GM06990 (cell line): Measurements from ENCODE around the gene PI4KA.

Experiments
- DNase-seq: peaks from one replicate; pipeline ENCODE4 v3.0.0-alpha.2; 2011; ENCODE audit not compliant: insufficient read length; ENCODE audit errors: extremely low read depth
- H3K27me3 ChIP-seq: replicated peaks from 2 replicates; pipeline ENCODE4 v1.6.0; 2011; ENCODE audit warnings: low read length; ENCODE audit not compliant: control insufficient read depth, insufficient read depth
- H3K36me3 ChIP-seq: 2 replicates; pipeline ENCODE4 v1.5.1; 2011; ENCODE audit warnings: low read length; ENCODE audit not compliant: control insufficient read depth, insufficient read depth
- H3K4me3 ChIP-seq: replicated peaks from 2 replicates; pipeline ENCODE4 v1.5.1; 2011; ENCODE audit warnings: low read depth, mild to moderate bottlenecking, control low read depth, low read length
- CTCF ChIP-seq: IDR thresholded peaks from 2 replicates; pipeline ENCODE4 v1.5.1; 2011; ENCODE audit warnings: low read length, control low read depth, mild to moderate bottlenecking, inconsistent platforms; ENCODE audit not compliant: insufficient read depth, poor library complexity, severe bottlenecking

The PI4KA gene

GRCh38 chr22:20729194-20729593 is 129.4 kb downstream of the PI4KA start:
- Histone ChIP-seq H3K27me3 (no peaks in the 10 kb centered on the region), H3K36me3 (peaks cover 29% of the 10 kb centered on the region), H3K4me3 (no peak overlapping the region)
- no peak for DNase-seq
- no peak for TF ChIP-seq CTCF

- peaks cover 29% of the 10 kb centered on the region for H3K36me3 ChIP-seq
Measured at GRCh38 chr22:20728523-20729190, 130.0 kb downstream of the PI4KA start.

GRCh38 chr22:20727118-20728015 is 131.2 kb downstream of the PI4KA start:
- DNase-seq = no peak
- no peak overlapping the region for H3K4me3 ChIP-seq
- H3K27me3 ChIP-seq = no peaks in the 10 kb centered on the region
- no peak for TF ChIP-seq CTCF
- H3K36me3 ChIP-seq = peaks cover 29% of the 10 kb centered on the region

More at GRCh38 chr22:20728523-20729190, 130.0 kb downstream of the PI4KA start:
- no peak overlapping the region for H3K4me3 ChIP-seq
- DNase-seq = no peak
- TF ChIP-seq CTCF = no peak
- H3K27me3 ChIP-seq = no peaks in the 10 kb centered on the region

- Histone ChIP-seq H3K4me3 (no peak overlapping the region), H3K27me3 (no peaks in the 10 kb centered on the region), H3K36me3 (peaks cover 29% of the 10 kb centered on the region)
- no peak for DNase-seq
- TF ChIP-seq CTCF = no peak
Measured at GRCh38 chr22:20725987-20726558, 132.5 kb downstream of the PI4KA start.

GRCh38 chr22:20724676-20725454 is 133.7 kb downstream of the PI4KA start:
- no peak overlapping the region for H3K4me3 ChIP-seq
- no peak for TF ChIP-seq CTCF
- no peak for DNase-seq
- peaks cover 29% of the 10 kb centered on the region for H3K36me3 ChIP-seq
- no peaks in the 10 kb centered on the region for H3K27me3 ChIP-seq
